ENCODE results near the gene UPK1A. TPM values are rescaled to one million over a fixed set of nuclear protein-coding genes. Genes with fewer than 3 reads are reported as not detected.

The UPK1A gene
- total and polyA plus RNA-seq, 4 donors: 0.03 TPM; not detected in 3

GRCh38 chr19:35633727-35634440, 32.4 kb upstream of the UPK1A start:
- no peaks in the 10 kb centered on the region for H3K27me3 ChIP-seq (ENCODE audit: control insufficient read depth in 3 of 3, insufficient read depth in 3 of 3, low read length in 2 of 3)
- H3K9ac ChIP-seq (ENCODE audit: insufficient read depth in 1 of 2, low read length in 2 of 2): no peak overlapping the region
- H3K9me3 ChIP-seq (ENCODE audit: control insufficient read depth in 4 of 4, insufficient read depth in 3 of 4, low read length in 3 of 4): no peaks in the 10 kb centered on the region
- H3K27ac ChIP-seq (ENCODE audit: low read depth in 1 of 2, low read length in 1 of 2): no peak overlapping the region
- peaks cover 11 to 60% (median 44%) of the 10 kb centered on the region in 4 donors for H3K36me3 ChIP-seq (ENCODE audit: control insufficient read depth in 4 of 4, insufficient read depth in 4 of 4, low read length in 4 of 4)
- ATAC-seq (ENCODE audit: insufficient read depth, low FRiP score) (no peak), DNase-seq (no peak)
- no peak for TF ChIP-seq CTCF (IDR thresholded peaks at IDR 0.05; ENCODE audit: control extremely low read depth, extremely low read depth)
- H3K4me3 ChIP-seq: no peak overlapping the region
- H3K4me1 ChIP-seq (ENCODE audit: control insufficient read depth in 5 of 5, insufficient read depth in 5 of 5, low read length in 5 of 5): peaks cover 0 to 6% (median 0%) of the 10 kb centered on the region in 5 donors
- WGBS, 2 donors: 91 to 98% methylated on average over 28 to 29 of the region's 29 CpGs

GRCh38 chr19:35636651-35637050, 29.7 kb upstream of the UPK1A start:
- peaks cover 11 to 46% (median 29%) of the 10 kb centered on the region in 4 donors for H3K36me3 ChIP-seq (ENCODE audit: control insufficient read depth in 4 of 4, insufficient read depth in 4 of 4, low read length in 4 of 4)
- no peaks in the 10 kb centered on the region for H3K27me3 ChIP-seq (ENCODE audit: control insufficient read depth in 3 of 3, insufficient read depth in 3 of 3, low read length in 2 of 3)
- DNase-seq (no peak), ATAC-seq (ENCODE audit: insufficient read depth, low FRiP score) (no peak)
- no peaks in the 10 kb centered on the region for H3K9me3 ChIP-seq (ENCODE audit: control insufficient read depth in 4 of 4, insufficient read depth in 3 of 4, low read length in 3 of 4)
- no peak for TF ChIP-seq CTCF (IDR thresholded peaks at IDR 0.05; ENCODE audit: control extremely low read depth, extremely low read depth)
- WGBS, 2 donors: 62 to 94% methylated on average over 3 of the region's 3 CpGs
- H3K9ac ChIP-seq (ENCODE audit: insufficient read depth in 1 of 2, low read length in 2 of 2): no peak overlapping the region
- H3K4me3 ChIP-seq: no peak overlapping the region
- no peak overlapping the region for H3K27ac ChIP-seq (ENCODE audit: low read depth in 1 of 2, low read length in 1 of 2)
- H3K4me1 ChIP-seq (ENCODE audit: control insufficient read depth in 5 of 5, insufficient read depth in 5 of 5, low read length in 5 of 5): peaks cover 0 to 3% (median 0%) of the 10 kb centered on the region in 5 donors

- 93 to 96% methylated on average over 25 of the region's 25 CpGs for WGBS, 2 donors
These were observed 29.2 kb upstream of the UPK1A start for GRCh38 chr19:35637165-35637564.

More at GRCh38 chr19:35637165-35637564, 29.2 kb upstream of the UPK1A start:
- DNase-seq: no peak
- no peak overlapping the region for H3K9ac ChIP-seq (ENCODE audit: insufficient read depth in 1 of 2, low read length in 2 of 2)
- H3K4me1 ChIP-seq (ENCODE audit: control insufficient read depth in 5 of 5, insufficient read depth in 5 of 5, low read length in 5 of 5): peaks cover 0 to 7% (median 0%) of the 10 kb centered on the region in 5 donors
- no peak overlapping the region for H3K4me3 ChIP-seq
- no peaks in the 10 kb centered on the region for H3K9me3 ChIP-seq (ENCODE audit: control insufficient read depth in 4 of 4, insufficient read depth in 3 of 4, low read length in 3 of 4)
- peaks cover 11 to 43% (median 24%) of the 10 kb centered on the region in 4 donors for H3K36me3 ChIP-seq (ENCODE audit: control insufficient read depth in 4 of 4, insufficient read depth in 4 of 4, low read length in 4 of 4)
- TF ChIP-seq CTCF (IDR thresholded peaks at IDR 0.05; ENCODE audit: control extremely low read depth, extremely low read depth): no peak
- no peak overlapping the region for H3K27ac ChIP-seq (ENCODE audit: low read depth in 1 of 2, low read length in 1 of 2)
- ATAC-seq (ENCODE audit: insufficient read depth, low FRiP score): no peak
- H3K27me3 ChIP-seq (ENCODE audit: control insufficient read depth in 3 of 3, insufficient read depth in 3 of 3, low read length in 2 of 3): no peaks in the 10 kb centered on the region

All from lung (tissue), 12 donors.